HG02970 (cell line): ENCODE results near the gene FGF3.

Experiments used
- ATAC-seq: cut with Tn5 transposase; IDR thresholded peaks from one replicate; pipeline ENCODE4 v1.9.1; 2021; ENCODE audit warnings: mild to moderate bottlenecking, moderate library complexity, moderate number of reproducible peaks; ENCODE audit not compliant: unreplicated experiment, low FRiP score

The FGF3 gene

GRCh38 chr11:69848201-69848600, 29.0 kb upstream of the FGF3 start:
- ATAC-seq: no peak

GRCh38 chr11:69844396-69844795, 25.2 kb upstream of the FGF3 start:
- no peak for ATAC-seq

- ATAC-seq: no peak
Measured at GRCh38 chr11:69843529-69843921, 24.3 kb upstream of the FGF3 start.

- ATAC-seq: no peak
Measured at GRCh38 chr11:69842746-69843528, 23.7 kb upstream of the FGF3 start.

- ATAC-seq: no peak
Measured at GRCh38 chr11:69841859-69842698, 22.9 kb upstream of the FGF3 start.

GRCh38 chr11:69841170-69841858, 22.1 kb upstream of the FGF3 start:
- no peak for ATAC-seq

- no peak for ATAC-seq
Measured at GRCh38 chr11:69840371-69841169, 21.4 kb upstream of the FGF3 start.

GRCh38 chr11:69839516-69839915, 20.3 kb upstream of the FGF3 start:
- ATAC-seq: no peak

- ATAC-seq: no peak
Measured at GRCh38 chr11:69837791-69838190, 18.6 kb upstream of the FGF3 start.

- ATAC-seq: no peak
Measured at GRCh38 chr11:69836401-69836800, 17.2 kb upstream of the FGF3 start.

GRCh38 chr11:69834811-69835800, 15.9 kb upstream of the FGF3 start:
- no peak for ATAC-seq

- no peak for ATAC-seq
Measured at GRCh38 chr11:69834251-69834650, 15.0 kb upstream of the FGF3 start.

GRCh38 chr11:69832561-69833413, 13.6 kb upstream of the FGF3 start:
- no peak for ATAC-seq

- ATAC-seq: no peak
Measured at GRCh38 chr11:69831985-69832384, 12.8 kb upstream of the FGF3 start.

- no peak for ATAC-seq
Measured at GRCh38 chr11:69830086-69830485, 10.9 kb upstream of the FGF3 start.

- no peak for ATAC-seq
Measured at GRCh38 chr11:69828971-69829344, 9.7 kb upstream of the FGF3 start.

- ATAC-seq: no peak
Measured at GRCh38 chr11:69828276-69828970, 9.2 kb upstream of the FGF3 start.

GRCh38 chr11:69826773-69827172, 7.6 kb upstream of the FGF3 start:
- no peak for ATAC-seq
